ENCODE measurements around the gene NLN. TPM values are rescaled to one million over a fixed set of nuclear protein-coding genes. Genes with fewer than 3 reads are reported as not detected.
"Not testable (repeated sequence)": the region's sequence is repeated elsewhere in the genome, so short reads cannot be mapped to it uniquely, and the experiment has no call there.

Gene NLN
- total RNA-seq, 1 donor from 2014 or later = 12.4 TPM

DNA sequence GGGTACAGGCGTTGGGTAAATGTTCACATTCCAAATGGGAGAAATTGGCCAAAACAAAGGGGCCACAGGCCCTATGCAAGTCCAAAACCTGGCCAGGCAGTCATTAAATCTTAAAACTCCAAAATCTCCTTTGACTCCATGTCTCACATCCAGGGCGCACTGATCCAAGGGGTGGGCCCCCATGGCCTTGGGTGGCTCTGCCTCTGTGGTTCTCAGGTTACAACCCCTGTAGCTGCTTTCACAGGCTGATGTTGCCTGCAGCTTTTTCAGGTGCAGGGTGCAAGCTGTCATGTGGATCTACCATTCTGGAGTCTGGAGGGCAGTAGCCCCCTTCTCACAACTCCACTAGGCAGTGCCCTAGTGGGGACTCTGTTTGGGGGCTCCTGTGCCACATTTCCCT, 44.8 kb downstream of the NLN start:
- Histone ChIP-seq H3K9me3 (replicated peaks) (peaks cover 5% of the 10 kb centered on the region), H3K36me3 (peaks cover 12% of the 10 kb centered on the region), H3K4me1 (no peaks in the 10 kb centered on the region), H3K27ac (replicated peaks) (no peak overlapping the region), H3K4me3 (no peak overlapping the region), H3K27me3 (ENCODE audit: low read depth) (no peaks in the 10 kb centered on the region)
- intact Hi-C loops (cut with micrococcal nuclease) = no loop called here
- TF ChIP-seq, protein P1, sequence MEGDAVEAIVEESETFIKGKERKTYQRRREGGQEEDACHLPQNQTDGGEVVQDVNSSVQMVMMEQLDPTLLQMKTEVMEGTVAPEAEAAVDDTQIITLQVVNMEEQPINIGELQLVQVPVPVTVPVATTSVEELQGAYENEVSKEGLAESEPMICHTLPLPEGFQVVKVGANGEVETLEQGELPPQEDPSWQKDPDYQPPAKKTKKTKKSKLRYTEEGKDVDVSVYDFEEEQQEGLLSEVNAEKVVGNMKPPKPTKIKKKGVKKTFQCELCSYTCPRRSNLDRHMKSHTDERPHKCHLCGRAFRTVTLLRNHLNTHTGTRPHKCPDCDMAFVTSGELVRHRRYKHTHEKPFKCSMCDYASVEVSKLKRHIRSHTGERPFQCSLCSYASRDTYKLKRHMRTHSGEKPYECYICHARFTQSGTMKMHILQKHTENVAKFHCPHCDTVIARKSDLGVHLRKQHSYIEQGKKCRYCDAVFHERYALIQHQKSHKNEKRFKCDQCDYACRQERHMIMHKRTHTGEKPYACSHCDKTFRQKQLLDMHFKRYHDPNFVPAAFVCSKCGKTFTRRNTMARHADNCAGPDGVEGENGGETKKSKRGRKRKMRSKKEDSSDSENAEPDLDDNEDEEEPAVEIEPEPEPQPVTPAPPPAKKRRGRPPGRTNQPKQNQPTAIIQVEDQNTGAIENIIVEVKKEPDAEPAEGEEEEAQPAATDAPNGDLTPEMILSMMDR (IDR thresholded peaks at IDR 0.05; ENCODE audit: borderline replicate concordance) = no peak
- DNase-seq = no peak

DNA sequence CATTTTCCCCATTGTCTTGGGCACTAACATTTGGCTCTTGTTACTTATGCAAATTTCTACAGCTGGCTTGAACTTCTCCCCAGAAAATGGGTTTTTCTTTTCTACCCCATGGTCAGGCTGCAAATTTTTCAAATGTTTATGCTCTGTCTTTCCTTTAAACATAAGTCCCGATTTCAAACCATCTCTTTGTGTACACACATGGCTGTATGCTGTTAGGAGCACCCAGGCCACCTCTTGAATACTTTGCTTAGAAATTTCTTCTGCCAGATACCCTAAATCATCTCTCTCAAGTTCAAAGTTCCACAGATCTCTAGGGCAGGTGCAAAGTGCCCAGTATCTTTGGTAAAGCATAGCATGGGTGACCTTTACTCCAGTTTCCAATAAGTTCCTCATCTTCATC, 45.6 kb downstream of the NLN start:
- peaks cover 5% of the 10 kb centered on the region for H3K9me3 ChIP-seq (replicated peaks)
- no peak for DNase-seq
- H3K4me3 ChIP-seq = no peak overlapping the region
- no peaks in the 10 kb centered on the region for H3K27me3 ChIP-seq (ENCODE audit: low read depth)
- no peaks in the 10 kb centered on the region for H3K4me1 ChIP-seq
- peaks cover 12% of the 10 kb centered on the region for H3K36me3 ChIP-seq
- intact Hi-C loops (cut with micrococcal nuclease) = no loop called here
- no peak overlapping the region for H3K27ac ChIP-seq (replicated peaks)
- TF ChIP-seq, protein P1 (IDR thresholded peaks at IDR 0.05; ENCODE audit: borderline replicate concordance) = no peak

GRCh38 chr5:65768723-65769346, 46.8 kb downstream of the NLN start:
- Histone ChIP-seq H3K4me1 (no peaks in the 10 kb centered on the region), H3K9me3 (replicated peaks) (peaks cover 5% of the 10 kb centered on the region), H3K27me3 (ENCODE audit: low read depth) (no peaks in the 10 kb centered on the region), H3K27ac (replicated peaks) (no peak overlapping the region), H3K4me3 (no peak overlapping the region), H3K36me3 (peaks cover 12% of the 10 kb centered on the region)
- TF ChIP-seq, protein P1 (IDR thresholded peaks at IDR 0.05; ENCODE audit: borderline replicate concordance) = no peak
- intact Hi-C loops (cut with micrococcal nuclease) = no loop called here
- no peak for DNase-seq

GRCh38 chr5:65769539-65769938, 47.5 kb downstream of the NLN start:
- no peak overlapping the region for H3K27ac ChIP-seq (replicated peaks)
- peaks cover 5% of the 10 kb centered on the region for H3K9me3 ChIP-seq (replicated peaks)
- no peak for DNase-seq
- no peak overlapping the region for H3K4me3 ChIP-seq
- H3K4me1 ChIP-seq = no peaks in the 10 kb centered on the region
- H3K27me3 ChIP-seq (ENCODE audit: low read depth) = no peaks in the 10 kb centered on the region
- H3K36me3 ChIP-seq = peaks cover 12% of the 10 kb centered on the region
- intact Hi-C loops (cut with micrococcal nuclease) = no loop called here
- TF ChIP-seq, protein P1 (IDR thresholded peaks at IDR 0.05; ENCODE audit: borderline replicate concordance) = no peak

DNA sequence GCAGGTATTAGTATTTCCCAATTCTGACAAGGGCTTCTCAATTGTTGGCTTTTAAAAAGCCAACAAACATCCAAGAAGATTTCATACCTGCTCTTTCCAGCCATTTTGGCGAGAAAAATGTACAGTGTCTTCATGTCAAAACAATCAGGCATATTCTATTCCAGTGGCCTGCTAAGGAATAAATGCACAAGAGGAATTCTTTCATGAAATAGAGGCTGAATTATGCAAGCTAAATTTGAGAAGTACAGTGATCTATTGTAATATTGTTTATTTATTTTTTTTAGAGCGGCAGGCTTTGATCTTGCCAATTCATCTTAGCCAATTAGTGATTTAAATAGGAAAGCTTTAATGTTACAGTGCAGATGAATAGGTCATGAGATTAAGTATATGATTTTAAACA, 49.3 kb downstream of the NLN start:
- Histone ChIP-seq H3K27me3 (ENCODE audit: low read depth) (no peaks in the 10 kb centered on the region), H3K4me3 (no peak overlapping the region), H3K27ac (replicated peaks) (no peak overlapping the region), H3K4me1 (no peaks in the 10 kb centered on the region), H3K36me3 (peaks cover 12% of the 10 kb centered on the region), H3K9me3 (replicated peaks) (peaks cover 5% of the 10 kb centered on the region)
- TF ChIP-seq, protein P1 (IDR thresholded peaks at IDR 0.05; ENCODE audit: borderline replicate concordance) = no peak
- intact Hi-C loops (cut with micrococcal nuclease) = no loop called here
- DNase-seq = no peak

- H3K9me3 ChIP-seq (replicated peaks); H3K27me3 ChIP-seq (ENCODE audit: low read depth); H3K4me3 ChIP-seq; H3K36me3 ChIP-seq; intact Hi-C loops (cut with micrococcal nuclease); H3K4me1 ChIP-seq; H3K27ac ChIP-seq (replicated peaks); DNase-seq: not testable (repeated sequence)
These were observed 51.0 kb downstream of the NLN start for GRCh38 chr5:65772963-65773362.
